Vagina (tissue), 2 donors: ENCODE measurements around the gene TRIM44.
"Not testable (repeated sequence)": the region's sequence is repeated elsewhere in the genome, so short reads cannot be mapped to it uniquely, and the experiment has no call there.

ENCODE experiments used
- POLR2A ChIP-seq, 2 donors: fragments of 450-650 bp; IDR thresholded peaks; one replicate each; pipeline ENCODE4 v1.6.1; 2017; ENCODE audit warnings: antibody characterized with exemption in 2 of 2, mild to moderate bottlenecking in 2 of 2, moderate library complexity in 2 of 2
- POLR2AphosphoS5 ChIP-seq, 2 donors: sonication (generic); formaldehyde crosslinking; IDR thresholded peaks; one replicate each; pipeline ENCODE4 v1.9.0; 2017; ENCODE audit warnings: antibody characterized with exemption in 2 of 2, mild to moderate bottlenecking in 2 of 2, low read depth in 1 of 2; ENCODE audit not compliant: insufficient read depth in 1 of 2
- TF ChIP-seq, protein P1 (sequence below), 3 experiments: fragments of 450-650 bp in 2 of 3; fragments of 200-600 bp in 1 of 3; sonication (generic) in 1 of 3; IDR thresholded peaks; one replicate each; pipeline ENCODE4 v1.5.1; 2017 to 2019; ENCODE audit warnings: antibody characterized with exemption in 3 of 3, mild to moderate bottlenecking in 2 of 3, moderate library complexity in 2 of 3

- TF ChIP-seq, protein P1, sequence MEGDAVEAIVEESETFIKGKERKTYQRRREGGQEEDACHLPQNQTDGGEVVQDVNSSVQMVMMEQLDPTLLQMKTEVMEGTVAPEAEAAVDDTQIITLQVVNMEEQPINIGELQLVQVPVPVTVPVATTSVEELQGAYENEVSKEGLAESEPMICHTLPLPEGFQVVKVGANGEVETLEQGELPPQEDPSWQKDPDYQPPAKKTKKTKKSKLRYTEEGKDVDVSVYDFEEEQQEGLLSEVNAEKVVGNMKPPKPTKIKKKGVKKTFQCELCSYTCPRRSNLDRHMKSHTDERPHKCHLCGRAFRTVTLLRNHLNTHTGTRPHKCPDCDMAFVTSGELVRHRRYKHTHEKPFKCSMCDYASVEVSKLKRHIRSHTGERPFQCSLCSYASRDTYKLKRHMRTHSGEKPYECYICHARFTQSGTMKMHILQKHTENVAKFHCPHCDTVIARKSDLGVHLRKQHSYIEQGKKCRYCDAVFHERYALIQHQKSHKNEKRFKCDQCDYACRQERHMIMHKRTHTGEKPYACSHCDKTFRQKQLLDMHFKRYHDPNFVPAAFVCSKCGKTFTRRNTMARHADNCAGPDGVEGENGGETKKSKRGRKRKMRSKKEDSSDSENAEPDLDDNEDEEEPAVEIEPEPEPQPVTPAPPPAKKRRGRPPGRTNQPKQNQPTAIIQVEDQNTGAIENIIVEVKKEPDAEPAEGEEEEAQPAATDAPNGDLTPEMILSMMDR (IDR thresholded peaks at IDR 0.05) = not testable (repeated sequence)
- TF ChIP-seq POLR2A (IDR thresholded peaks at IDR 0.05); POLR2AphosphoS5 (IDR thresholded peaks at IDR 0.05; ENCODE audit: insufficient read depth in 1 of 2, low read depth in 1 of 2): not testable (repeated sequence)
Measured at GRCh38 chr11:35838697-35839367, 176.3 kb downstream of the TRIM44 start.
